Mucosa of stomach (tissue), 1 donor: Measurements from ENCODE around the gene NAV3.
A peak's percentile ranks its signal among the peaks of the same experiment; 100 is the strongest.

Experiments
- H3K27me3 ChIP-seq: one replicate; pipeline ENCODE4 v1.7.0; 2013; ENCODE audit warnings: mild to moderate bottlenecking, low read length; ENCODE audit not compliant: control insufficient read depth, insufficient read depth
- H3K36me3 ChIP-seq: one replicate; pipeline ENCODE4 v1.7.0; 2013; ENCODE audit warnings: low read length; ENCODE audit not compliant: control insufficient read depth, insufficient read depth
- H3K4me1 ChIP-seq: one replicate; pipeline ENCODE4 v1.7.0; 2013; ENCODE audit warnings: mild to moderate bottlenecking, low read length; ENCODE audit not compliant: control insufficient read depth, insufficient read depth
- H3K4me3 ChIP-seq: one replicate; pipeline ENCODE4 v1.7.0; 2013; ENCODE audit warnings: low read length
- H3K9ac ChIP-seq: one replicate; pipeline ENCODE4 v1.7.0; 2013; ENCODE audit warnings: mild to moderate bottlenecking, low read length, moderate library complexity
- H3K9me3 ChIP-seq: one replicate; pipeline ENCODE4 v1.7.0; 2013; ENCODE audit warnings: mild to moderate bottlenecking, low read length, moderate library complexity; ENCODE audit not compliant: control insufficient read depth
- donor health status: Pancreatic carcinoma.

The NAV3 gene

DNA sequence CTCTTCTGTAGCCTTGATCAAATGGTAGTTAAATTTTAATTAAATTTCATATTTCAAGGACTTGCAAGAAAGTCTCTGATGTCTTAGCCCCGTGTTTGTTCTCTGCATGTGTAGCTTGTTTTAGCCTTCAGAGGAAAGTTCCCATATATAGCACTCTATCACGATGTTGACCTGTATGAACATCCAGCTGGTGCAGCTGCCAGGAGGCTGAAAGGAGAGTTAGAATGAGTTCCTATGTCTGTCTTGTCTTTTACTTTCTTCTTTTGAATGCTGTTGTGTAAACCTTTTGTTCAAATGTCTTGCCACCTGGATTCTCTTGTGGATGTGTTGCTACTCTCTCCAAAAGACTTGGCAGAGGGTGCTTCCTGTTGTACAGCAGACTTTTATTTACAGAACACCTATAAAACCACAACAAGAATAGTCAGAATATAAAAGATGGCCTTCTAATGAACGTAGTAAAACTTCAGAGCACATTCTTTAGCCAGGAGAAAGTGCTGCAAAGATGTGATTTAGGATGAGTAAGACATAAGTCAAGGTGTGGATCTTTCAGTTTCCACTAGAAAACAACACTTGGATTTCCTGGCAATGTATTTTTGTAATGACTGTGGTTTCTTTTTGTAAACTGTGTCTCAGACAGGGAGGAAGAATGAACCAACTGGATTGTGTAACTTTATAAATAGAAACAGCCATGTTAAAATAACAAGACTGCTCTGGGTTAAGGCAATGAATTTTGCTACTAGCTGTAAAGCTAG, 17.2 kb downstream of the NAV3 start:
- H3K9ac ChIP-seq = no peak overlapping the region
- no peaks in the 10 kb centered on the region for H3K27me3 ChIP-seq
- peaks cover 6% of the 10 kb centered on the region for H3K4me1 ChIP-seq
- H3K4me3 ChIP-seq = no peak overlapping the region
- no peaks in the 10 kb centered on the region for H3K9me3 ChIP-seq
- H3K36me3 ChIP-seq = no peaks in the 10 kb centered on the region

DNA sequence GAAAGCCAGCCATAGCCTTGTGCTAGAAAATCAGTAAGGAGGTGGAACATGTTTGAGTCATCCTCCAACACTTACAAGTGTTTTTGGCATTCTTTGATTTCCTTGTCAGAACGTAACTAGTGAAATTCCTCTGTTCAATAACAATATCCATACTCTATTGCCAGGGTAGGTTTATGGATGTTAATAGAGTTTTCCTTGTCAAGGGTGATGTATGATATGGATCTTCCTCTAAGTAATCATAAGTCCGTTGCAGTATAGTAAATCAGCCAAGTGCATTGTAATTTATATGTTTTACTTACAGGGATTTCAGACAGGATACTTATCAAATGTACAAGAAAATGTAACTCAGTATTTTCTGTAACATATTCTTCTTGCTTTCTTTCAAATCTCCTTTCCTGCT, 19.4 kb downstream of the NAV3 start:
- no peak overlapping the region for H3K9ac ChIP-seq

DNA sequence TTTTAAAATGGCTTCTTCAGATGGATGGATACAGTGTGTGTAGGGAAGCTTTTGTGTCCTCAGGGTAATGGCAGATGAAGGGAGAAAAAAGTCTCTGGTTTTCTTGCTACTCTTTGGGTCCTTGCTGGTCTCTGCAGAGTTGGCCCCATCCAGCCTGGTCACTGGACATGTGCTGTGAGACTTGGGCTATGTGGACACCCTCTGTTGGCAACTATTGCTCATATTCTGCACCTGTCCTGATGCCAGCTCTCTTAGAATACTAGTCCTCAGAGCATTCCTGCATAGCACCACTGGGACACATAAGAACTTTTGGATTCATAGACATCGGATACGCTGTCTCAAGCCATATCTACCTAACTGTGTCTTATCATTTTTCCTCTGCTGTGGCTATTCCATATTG, 20.0 kb downstream of the NAV3 start:
- H3K9ac ChIP-seq = no peak overlapping the region
- no peaks in the 10 kb centered on the region for H3K9me3 ChIP-seq
- no peak overlapping the region for H3K4me3 ChIP-seq
- no peaks in the 10 kb centered on the region for H3K36me3 ChIP-seq
- peaks cover 6% of the 10 kb centered on the region for H3K4me1 ChIP-seq
- no peaks in the 10 kb centered on the region for H3K27me3 ChIP-seq

More for the DNA sequence above, 19.4 kb downstream of the NAV3 start:
- H3K9me3 ChIP-seq = no peaks in the 10 kb centered on the region
- H3K36me3 ChIP-seq = no peaks in the 10 kb centered on the region
- H3K27me3 ChIP-seq = no peaks in the 10 kb centered on the region
- H3K4me1 ChIP-seq = peaks cover 6% of the 10 kb centered on the region
- no peak overlapping the region for H3K4me3 ChIP-seq

DNA sequence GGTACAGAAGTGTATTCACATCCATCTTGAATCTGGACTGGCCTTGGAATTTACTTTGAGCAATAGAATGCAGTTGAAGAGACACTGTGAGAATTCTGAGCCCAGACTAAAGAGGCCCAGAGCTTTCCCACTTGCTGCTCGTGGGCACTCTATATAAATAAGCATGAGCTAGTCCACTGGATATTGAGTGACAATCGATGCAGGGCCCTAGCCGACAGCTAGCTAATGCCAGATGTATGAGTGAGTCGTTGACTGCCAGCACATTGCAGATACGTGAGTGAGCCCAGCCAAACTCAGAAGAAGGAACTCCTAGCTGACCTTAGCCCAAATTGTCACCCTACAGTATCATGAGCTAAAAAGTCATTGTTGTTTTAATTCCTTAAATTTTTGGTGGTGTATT, 24.9 kb downstream of the NAV3 start:
- no peaks in the 10 kb centered on the region for H3K27me3 ChIP-seq
- no peak overlapping the region for H3K4me3 ChIP-seq
- H3K4me1 ChIP-seq = no peaks in the 10 kb centered on the region
- no peaks in the 10 kb centered on the region for H3K9me3 ChIP-seq
- no peaks in the 10 kb centered on the region for H3K36me3 ChIP-seq
- no peak overlapping the region for H3K9ac ChIP-seq

DNA sequence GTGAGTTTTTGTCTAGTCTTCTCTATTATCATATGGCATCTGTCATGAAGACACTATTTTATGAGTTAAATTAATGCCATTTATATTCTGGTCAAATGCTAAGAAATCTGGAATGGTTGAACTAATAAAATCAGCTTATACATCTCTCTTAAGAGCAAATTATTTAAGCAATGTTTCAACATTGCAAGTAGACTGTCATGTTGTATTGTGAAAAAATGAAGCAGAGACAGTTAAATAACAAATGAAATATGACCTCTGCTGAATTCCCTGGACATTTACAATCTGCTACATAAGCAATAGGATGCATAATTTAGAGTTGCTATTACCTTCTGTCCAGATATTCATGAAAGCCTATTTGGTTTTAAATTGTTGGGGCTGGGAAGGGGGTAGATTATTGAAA, 30.6 kb downstream of the NAV3 start:
- no peaks in the 10 kb centered on the region for H3K4me1 ChIP-seq
- H3K36me3 ChIP-seq = no peaks in the 10 kb centered on the region
- H3K9ac ChIP-seq = no peak overlapping the region
- H3K27me3 ChIP-seq = no peaks in the 10 kb centered on the region
- no peak overlapping the region for H3K4me3 ChIP-seq
- no peaks in the 10 kb centered on the region for H3K9me3 ChIP-seq

DNA sequence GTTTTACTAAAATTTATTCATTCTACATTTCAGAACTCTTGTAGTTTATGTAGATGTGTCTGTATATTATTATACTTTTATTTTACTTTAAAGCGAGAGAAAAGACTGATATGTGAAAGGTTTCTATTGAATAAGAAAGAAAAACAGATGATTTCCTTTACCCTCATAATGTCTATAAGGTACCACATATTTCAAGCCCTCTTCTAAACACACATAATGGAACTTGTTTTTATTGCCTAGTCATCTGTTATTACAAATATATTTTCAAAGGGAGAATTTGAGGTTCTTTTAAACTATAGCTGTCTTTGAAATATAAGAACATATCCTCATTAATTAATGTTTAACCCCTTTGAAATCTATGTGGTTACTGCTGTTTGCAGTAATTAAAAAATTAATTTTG, 34.5 kb downstream of the NAV3 start:
- Histone ChIP-seq H3K27me3 (no peaks in the 10 kb centered on the region), H3K36me3 (no peaks in the 10 kb centered on the region), H3K9ac (no peak overlapping the region), H3K4me1 (no peaks in the 10 kb centered on the region), H3K4me3 (no peak overlapping the region), H3K9me3 (no peaks in the 10 kb centered on the region)

DNA sequence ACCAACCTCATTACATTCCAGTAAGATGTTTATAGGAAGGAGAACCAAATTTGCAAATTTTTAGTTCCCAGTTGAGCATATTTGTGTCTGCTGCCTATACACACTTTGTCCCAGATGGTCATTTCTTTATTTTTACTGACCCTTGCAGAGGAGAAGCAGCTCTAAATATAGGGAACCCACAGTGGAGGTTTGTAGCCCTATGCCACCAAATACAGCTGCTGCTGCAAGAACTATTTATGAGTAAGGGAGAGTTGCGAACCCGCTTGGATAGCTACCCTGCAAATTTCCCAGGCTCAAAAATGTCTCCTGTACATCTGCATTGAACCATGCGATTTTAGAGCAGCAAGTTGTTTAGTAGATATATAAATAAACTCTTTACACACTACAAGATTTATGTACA, 48.2 kb downstream of the NAV3 start:
- peaks cover 9% of the 10 kb centered on the region for H3K4me1 ChIP-seq
- no peak overlapping the region for H3K4me3 ChIP-seq
- H3K36me3 ChIP-seq = no peaks in the 10 kb centered on the region
- no peaks in the 10 kb centered on the region for H3K27me3 ChIP-seq
- no peak overlapping the region for H3K9ac ChIP-seq
- no peaks in the 10 kb centered on the region for H3K9me3 ChIP-seq

DNA sequence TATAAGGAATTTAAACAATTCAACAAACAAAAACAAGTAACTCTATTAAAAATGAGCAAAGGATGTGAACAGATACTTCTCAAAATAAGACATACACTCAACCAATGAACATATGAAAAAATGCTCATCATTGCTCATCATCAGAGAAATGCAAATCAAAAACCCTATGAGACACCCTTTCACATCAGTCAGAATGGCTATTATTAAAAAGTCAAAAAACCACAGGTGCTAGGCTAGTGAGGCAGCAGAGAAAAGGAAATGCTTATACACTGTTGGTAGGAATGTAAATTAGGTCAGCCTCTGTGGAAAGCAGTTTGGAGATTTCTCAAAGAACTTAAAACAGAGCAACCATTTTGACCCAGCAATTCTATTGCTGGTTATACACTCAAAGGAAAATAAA, 52.0 kb downstream of the NAV3 start:
- Histone ChIP-seq H3K9ac (no peak overlapping the region), H3K27me3 (no peaks in the 10 kb centered on the region), H3K4me1 (peaks cover 9% of the 10 kb centered on the region), H3K4me3 (no peak overlapping the region), H3K9me3 (no peaks in the 10 kb centered on the region), H3K36me3 (no peaks in the 10 kb centered on the region)

DNA sequence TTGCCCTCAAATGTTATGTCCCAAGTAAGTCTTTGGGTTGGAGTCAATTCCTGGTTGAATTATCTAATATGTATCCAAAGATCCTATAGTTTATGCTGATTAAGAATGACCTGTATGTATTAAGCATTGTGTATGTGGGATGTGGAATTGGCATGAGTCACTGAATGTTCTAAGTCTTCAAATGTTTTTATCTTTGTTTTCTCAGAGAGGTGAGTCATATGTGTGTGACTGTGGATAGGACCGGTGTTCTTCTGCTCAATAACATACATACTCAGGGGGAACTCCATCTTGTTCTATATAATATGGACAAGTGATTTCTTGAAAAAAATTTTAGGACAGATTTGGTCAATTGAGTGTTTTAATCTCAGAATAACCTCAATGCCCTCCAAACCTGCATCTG, 57.9 kb downstream of the NAV3 start:
- peak overlapping the region; percentile 1 for H3K4me3 ChIP-seq
- H3K9ac ChIP-seq = no peak overlapping the region
- peaks cover 8% of the 10 kb centered on the region for H3K4me1 ChIP-seq
- H3K9me3 ChIP-seq = no peaks in the 10 kb centered on the region
- no peaks in the 10 kb centered on the region for H3K36me3 ChIP-seq
- no peaks in the 10 kb centered on the region for H3K27me3 ChIP-seq

DNA sequence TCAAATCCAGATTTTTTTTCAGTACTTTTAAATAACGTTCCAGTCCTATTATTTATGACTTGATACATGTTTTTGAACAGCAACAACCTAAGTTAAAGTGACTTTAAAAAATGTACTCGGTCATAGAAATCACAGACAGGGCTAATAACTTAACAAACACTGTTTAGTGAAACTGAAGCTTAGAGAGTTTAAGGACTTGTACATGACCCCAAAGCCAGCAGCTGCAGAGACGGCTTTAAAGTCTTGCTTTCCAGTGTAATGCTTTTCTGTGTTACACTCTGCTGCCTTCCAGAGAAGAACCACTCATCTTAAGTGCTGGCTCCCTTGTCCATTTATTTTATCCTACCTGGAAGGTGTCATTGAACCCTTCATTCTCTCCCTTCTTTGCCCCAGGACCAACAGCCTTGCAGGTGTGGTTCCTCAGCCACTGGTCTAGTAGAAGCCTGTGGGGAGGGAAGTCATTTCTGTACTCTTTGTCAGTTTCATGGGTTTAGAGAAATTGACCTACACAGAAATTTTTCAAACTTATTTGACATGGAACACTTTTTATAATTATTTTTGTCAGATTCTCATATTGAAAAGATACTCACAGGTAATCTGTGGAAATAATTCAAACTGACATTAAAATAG, 60.9 kb downstream of the NAV3 start:
- Histone ChIP-seq H3K4me1 (peaks cover 17% of the 10 kb centered on the region), H3K9me3 (no peaks in the 10 kb centered on the region), H3K27me3 (no peaks in the 10 kb centered on the region), H3K36me3 (no peaks in the 10 kb centered on the region), H3K4me3 (no peak overlapping the region), H3K9ac (no peak overlapping the region)

DNA sequence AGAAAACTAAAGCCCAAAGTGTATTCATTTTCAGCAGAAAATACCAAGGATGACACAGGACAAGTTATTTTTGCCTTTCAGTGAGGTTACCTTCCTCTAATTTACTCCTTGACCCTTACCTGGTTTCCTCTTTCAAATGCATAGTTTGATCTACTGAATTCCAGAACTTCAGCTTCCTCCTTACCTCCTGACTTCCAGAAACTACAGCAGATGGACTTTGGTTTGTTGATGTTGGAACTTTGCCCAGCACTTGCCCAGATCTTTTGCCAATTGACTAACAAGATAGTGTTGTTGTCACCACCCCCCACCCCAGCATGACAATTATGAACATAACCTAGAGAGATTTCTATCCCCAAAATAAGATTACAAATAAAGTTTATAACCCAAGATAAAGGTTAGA, 63.2 kb downstream of the NAV3 start:
- H3K4me1 ChIP-seq = peaks cover 15% of the 10 kb centered on the region
- no peaks in the 10 kb centered on the region for H3K9me3 ChIP-seq
- H3K27me3 ChIP-seq = no peaks in the 10 kb centered on the region
- H3K9ac ChIP-seq = no peak overlapping the region
- no peaks in the 10 kb centered on the region for H3K36me3 ChIP-seq
- H3K4me3 ChIP-seq = no peak overlapping the region

DNA sequence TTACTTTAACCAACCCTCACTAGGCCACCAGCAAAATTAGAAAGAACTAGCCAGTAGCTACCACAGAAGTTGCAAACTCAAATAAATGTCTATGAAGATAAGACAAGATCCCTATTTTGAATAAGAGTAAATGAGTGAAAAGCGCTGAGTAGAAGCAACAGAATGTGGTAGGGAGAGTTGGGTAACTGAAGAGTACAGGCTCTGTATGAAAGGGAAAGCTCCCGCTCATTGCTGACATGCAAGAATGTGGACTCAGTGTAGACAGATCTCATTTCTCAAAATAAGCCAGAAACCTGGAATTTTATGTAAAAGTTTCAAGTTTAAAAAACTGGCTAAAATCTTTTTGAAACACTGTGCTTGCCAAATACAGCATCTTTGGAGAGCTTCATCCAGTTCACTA, 63.9 kb downstream of the NAV3 start:
- Histone ChIP-seq H3K27me3 (no peaks in the 10 kb centered on the region), H3K9ac (no peak overlapping the region), H3K4me1 (peaks cover 11% of the 10 kb centered on the region), H3K9me3 (no peaks in the 10 kb centered on the region), H3K36me3 (no peaks in the 10 kb centered on the region), H3K4me3 (no peak overlapping the region)
